Tibial artery (tissue), 4 donors: ENCODE results near the gene AGPS.
"Not testable (repeated sequence)": the region's sequence is repeated elsewhere in the genome, so short reads cannot be mapped to it uniquely, and the experiment has no call there.

Source experiments
- DNase-seq, 2 donors: peaks; one replicate each; pipeline ENCODE4 v3.0.0-alpha.2; 2019
- H3K27ac ChIP-seq, 2 donors: fragments of 200-600 bp; sonication (generic) in 1 of 2; 1 replicate in 1 of 2; 2 replicates in 1 of 2; pipeline ENCODE4 v1.5.1; 2018 to 2019; ENCODE audit warnings: mild to moderate bottlenecking in 1 of 2
- H3K27me3 ChIP-seq, 2 donors: fragments of 200-600 bp; sonication (generic) in 1 of 2; one replicate each; pipeline versions ENCODE4 v1.5.1 to v1.6.0; 2016 to 2019
- H3K36me3 ChIP-seq, 3 donors: fragments of 200-600 bp; sonication (generic) in 2 of 3; one replicate each; pipeline ENCODE4 v1.5.1; 2016 to 2019; ENCODE audit warnings: mild to moderate bottlenecking in 2 of 3
- H3K4me1 ChIP-seq, 4 donors: fragments of 200-600 bp; sonication (generic) in 2 of 4; 1 replicate in 3 of 4; 2 replicates in 1 of 4; pipeline ENCODE4 v1.5.1; 2016 to 2019
- H3K4me3 ChIP-seq, 2 donors: fragments of 200-600 bp; sonication (generic) in 1 of 2; 1 replicate in 1 of 2; 2 replicates in 1 of 2; pipeline ENCODE4 v1.5.1; 2018 to 2019; ENCODE audit warnings: mild to moderate bottlenecking in 2 of 2
- H3K9me3 ChIP-seq, 3 donors: fragments of 200-600 bp; sonication (generic) in 1 of 3; one replicate each; pipeline ENCODE4 v1.5.1; 2016 to 2019
- intact Hi-C: fragments of 100-400 bp; cut with DNase I; formaldehyde crosslinking; loops from one replicate; pipeline ENCODE4 v1.15.0; 2023; ENCODE audit warnings: low total_unique reads
- TF ChIP-seq, protein P1 (sequence below), 2 experiments: fragments of 200-600 bp in 1 of 2; fragments of 450-650 bp in 1 of 2; IDR thresholded peaks; one replicate each; pipeline ENCODE4 v1.5.1; 2017 to 2019; ENCODE audit warnings: antibody characterized with exemption in 2 of 2, mild to moderate bottlenecking in 1 of 2, moderate library complexity in 1 of 2

Gene AGPS

DNA sequence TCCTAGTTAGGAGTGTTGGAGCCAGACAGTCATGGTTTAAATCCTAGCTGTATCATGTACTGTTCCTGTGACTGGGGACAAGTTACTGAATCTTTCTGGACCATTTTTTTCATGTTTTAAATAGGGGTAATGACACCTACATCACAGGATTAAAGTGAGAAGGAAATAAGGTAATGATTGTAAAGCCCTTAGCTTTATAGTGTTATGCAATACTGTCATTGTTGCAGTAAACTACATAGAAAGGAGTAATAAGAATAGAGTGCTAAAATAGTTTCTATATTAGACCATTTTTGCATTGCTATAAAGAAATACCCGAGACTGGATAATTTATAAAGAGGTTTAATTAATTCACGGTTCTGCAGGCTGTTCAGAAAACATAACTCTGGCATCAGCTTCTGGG, 14.5 kb downstream of the AGPS start:
- no peak overlapping the region for H3K4me3 ChIP-seq
- H3K27ac ChIP-seq = no peak overlapping the region
- H3K4me1 ChIP-seq = peaks cover 0 to 9% (median 0%) of the 10 kb centered on the region in 4 donors
- H3K36me3 ChIP-seq = no peaks in the 10 kb centered on the region
- H3K9me3 ChIP-seq = no peaks in the 10 kb centered on the region
- no peaks in the 10 kb centered on the region for H3K27me3 ChIP-seq
- intact Hi-C loops = no loop called here
- no peak for DNase-seq
- TF ChIP-seq, protein P1, sequence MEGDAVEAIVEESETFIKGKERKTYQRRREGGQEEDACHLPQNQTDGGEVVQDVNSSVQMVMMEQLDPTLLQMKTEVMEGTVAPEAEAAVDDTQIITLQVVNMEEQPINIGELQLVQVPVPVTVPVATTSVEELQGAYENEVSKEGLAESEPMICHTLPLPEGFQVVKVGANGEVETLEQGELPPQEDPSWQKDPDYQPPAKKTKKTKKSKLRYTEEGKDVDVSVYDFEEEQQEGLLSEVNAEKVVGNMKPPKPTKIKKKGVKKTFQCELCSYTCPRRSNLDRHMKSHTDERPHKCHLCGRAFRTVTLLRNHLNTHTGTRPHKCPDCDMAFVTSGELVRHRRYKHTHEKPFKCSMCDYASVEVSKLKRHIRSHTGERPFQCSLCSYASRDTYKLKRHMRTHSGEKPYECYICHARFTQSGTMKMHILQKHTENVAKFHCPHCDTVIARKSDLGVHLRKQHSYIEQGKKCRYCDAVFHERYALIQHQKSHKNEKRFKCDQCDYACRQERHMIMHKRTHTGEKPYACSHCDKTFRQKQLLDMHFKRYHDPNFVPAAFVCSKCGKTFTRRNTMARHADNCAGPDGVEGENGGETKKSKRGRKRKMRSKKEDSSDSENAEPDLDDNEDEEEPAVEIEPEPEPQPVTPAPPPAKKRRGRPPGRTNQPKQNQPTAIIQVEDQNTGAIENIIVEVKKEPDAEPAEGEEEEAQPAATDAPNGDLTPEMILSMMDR (IDR thresholded peaks at IDR 0.05) = no peak

DNA sequence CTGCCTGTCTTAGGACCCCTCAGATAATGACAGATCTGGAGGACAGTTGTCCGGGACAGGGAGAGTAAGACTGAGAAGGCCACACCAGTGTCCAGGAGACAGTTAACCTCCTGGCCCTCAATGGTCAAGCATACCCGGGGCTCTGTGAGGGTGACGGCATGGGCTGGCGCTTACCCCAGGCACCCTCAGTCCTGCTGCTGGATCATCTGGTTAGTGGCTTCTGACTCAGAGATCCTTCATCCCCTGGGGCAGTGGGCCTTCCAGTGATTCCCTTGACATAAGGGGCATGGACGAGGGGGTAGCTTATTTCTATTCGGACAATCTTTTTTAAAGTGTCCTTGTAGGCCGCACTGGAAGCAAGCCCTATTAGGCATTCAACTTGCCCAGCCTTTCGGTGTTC, 18.1 kb downstream of the AGPS start:
- H3K36me3 ChIP-seq, H3K27me3 ChIP-seq, DNase-seq, H3K9me3 ChIP-seq, H3K4me3 ChIP-seq, H3K4me1 ChIP-seq, H3K27ac ChIP-seq: not testable (repeated sequence)
- intact Hi-C loops = loop anchor here (10.0 kb wide), 1 partner anchor 76 kb away; no protein-coding TSS in a partner anchor

DNA sequence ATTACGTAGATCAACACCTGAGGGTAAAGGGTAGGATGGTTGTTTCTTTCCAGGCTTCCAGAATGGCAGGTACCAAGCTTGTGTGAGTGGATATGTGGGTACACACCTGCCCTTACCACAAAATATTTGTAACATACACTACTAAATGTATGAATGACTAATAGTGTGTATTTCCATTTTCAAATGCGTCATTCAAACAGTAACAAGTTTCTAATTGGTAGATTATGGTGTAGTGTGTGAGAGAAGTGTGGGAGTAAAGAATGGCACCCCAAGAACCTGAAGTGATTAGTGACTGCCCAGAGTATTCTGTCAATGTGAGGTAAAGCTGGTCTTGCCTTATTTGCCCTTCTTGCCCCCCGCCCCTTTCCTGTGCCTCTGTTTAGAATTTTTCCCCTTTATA, 21.1 kb downstream of the AGPS start:
- H3K27me3 ChIP-seq = no peaks in the 10 kb centered on the region
- H3K36me3 ChIP-seq = no peaks in the 10 kb centered on the region
- no peak overlapping the region for H3K27ac ChIP-seq
- no peaks in the 10 kb centered on the region for H3K9me3 ChIP-seq
- peaks cover 0 to 23% (median 3%) of the 10 kb centered on the region in 4 donors for H3K4me1 ChIP-seq
- H3K4me3 ChIP-seq = no peak overlapping the region
- intact Hi-C loops = loop anchor here (10.0 kb wide), 1 partner anchor 79 kb away; no protein-coding TSS in a partner anchor
- no peak for DNase-seq
- TF ChIP-seq, protein P1 (IDR thresholded peaks at IDR 0.05) = no peak

DNA sequence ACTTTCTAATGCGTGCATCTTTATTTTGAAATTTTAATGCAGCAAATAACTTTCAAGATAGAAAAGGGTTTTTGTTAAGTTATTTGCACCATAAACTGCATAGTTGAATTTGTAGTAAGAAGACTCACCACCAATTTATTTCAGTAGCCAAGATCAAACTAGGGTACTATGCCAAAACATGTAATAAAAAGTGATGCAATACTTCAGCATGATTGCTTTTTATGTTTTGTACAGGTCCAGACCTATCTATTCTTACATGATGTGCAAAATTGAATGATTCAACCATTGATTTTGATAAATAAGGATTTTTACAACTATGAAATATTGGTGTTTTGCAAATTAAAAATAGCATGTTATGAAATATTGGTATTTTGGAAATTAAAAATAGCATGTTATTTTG, 26.7 kb downstream of the AGPS start:
- TF ChIP-seq, protein P1 (IDR thresholded peaks at IDR 0.05) = no peak
- peaks cover 0 to 31% (median 8%) of the 10 kb centered on the region in 4 donors for H3K4me1 ChIP-seq
- no peaks in the 10 kb centered on the region for H3K9me3 ChIP-seq
- no peak overlapping the region for H3K27ac ChIP-seq
- H3K4me3 ChIP-seq = no peak overlapping the region
- no peaks in the 10 kb centered on the region for H3K27me3 ChIP-seq
- no peak for DNase-seq
- no peaks in the 10 kb centered on the region for H3K36me3 ChIP-seq
- intact Hi-C loops = loop anchor here (5.0 to 10.0 kb wide), 2 partner anchors 84 to 257 kb away; no protein-coding TSS in a partner anchor

DNA sequence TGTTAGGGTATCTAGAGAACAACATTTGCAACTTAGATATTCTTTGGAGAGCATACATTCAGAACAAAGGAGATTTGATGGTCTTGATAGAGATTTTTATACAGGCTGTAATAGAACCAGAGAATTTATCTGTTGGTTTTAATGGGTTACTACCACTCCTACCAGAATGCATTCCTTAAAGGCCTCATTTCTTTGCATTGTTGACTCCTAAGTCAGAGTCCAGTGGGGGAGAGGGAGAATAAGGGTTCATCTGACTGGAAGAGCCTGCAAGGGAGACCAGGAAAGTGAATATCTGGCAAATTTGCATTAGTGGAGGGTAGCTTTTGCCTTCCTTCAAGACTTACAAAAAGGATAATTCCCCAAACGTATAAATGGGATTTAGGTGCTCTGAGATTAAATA, 29.7 kb downstream of the AGPS start:
- no peak overlapping the region for H3K27ac ChIP-seq
- intact Hi-C loops = no loop called here
- no peak for DNase-seq
- H3K4me3 ChIP-seq = no peak overlapping the region
- H3K27me3 ChIP-seq = no peaks in the 10 kb centered on the region
- no peaks in the 10 kb centered on the region for H3K9me3 ChIP-seq
- peaks cover 0 to 23% (median 5%) of the 10 kb centered on the region in 4 donors for H3K4me1 ChIP-seq
- TF ChIP-seq, protein P1 (IDR thresholded peaks at IDR 0.05) = no peak
- H3K36me3 ChIP-seq = no peaks in the 10 kb centered on the region

DNA sequence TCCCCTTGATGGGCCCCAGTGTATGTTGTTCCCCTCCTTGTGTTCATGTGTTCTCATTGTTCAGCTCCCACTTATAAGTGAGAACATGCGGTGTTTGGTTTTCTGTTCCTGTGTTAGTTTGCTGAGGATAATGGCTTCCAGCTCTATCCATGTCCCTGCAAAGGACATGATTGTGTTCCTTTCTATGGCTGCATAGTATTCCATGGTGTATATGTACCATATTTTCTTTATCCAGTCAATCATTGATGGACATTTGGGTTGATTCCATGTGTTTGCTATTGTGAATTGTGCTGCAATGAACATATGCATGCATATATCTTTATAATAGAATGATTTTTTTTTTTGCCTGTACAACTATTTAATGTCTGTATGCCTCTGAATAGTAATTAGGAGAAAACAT, 31.5 kb downstream of the AGPS start:
- H3K27ac ChIP-seq, DNase-seq, H3K36me3 ChIP-seq, intact Hi-C loops, H3K4me1 ChIP-seq, H3K27me3 ChIP-seq, H3K9me3 ChIP-seq, H3K4me3 ChIP-seq: not testable (repeated sequence)

DNA sequence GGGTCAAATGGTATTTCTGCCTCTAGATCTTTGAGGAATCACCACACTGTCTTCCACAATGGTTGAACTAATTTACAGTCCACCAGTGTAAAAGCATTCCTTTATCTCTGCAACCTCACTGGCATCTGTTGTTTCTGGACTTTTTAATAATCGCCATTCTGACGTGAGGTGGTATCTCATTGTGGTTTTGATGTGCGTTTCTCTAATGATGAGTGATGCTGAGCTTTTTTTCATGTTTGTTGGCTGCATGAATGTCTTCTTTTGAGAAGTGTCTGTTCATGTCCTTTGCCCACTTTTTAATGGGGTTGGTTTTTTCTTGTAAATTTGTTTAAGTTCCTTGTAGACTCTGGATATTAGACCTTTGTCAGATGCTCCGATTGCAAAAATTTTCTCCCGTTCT, 32.0 kb downstream of the AGPS start:
- intact Hi-C loops, DNase-seq, H3K27me3 ChIP-seq: not testable (repeated sequence)

More for the DNA sequence above, 32.0 kb downstream of the AGPS start:
- H3K4me1 ChIP-seq, H3K27ac ChIP-seq, H3K36me3 ChIP-seq, H3K9me3 ChIP-seq, H3K4me3 ChIP-seq: not testable (repeated sequence)
